ENCODE data around the gene REPIN1. TPM values are rescaled to one million over a fixed set of nuclear protein-coding genes. Genes with fewer than 3 reads are reported as not detected.

The REPIN1 gene
- polyA plus RNA-seq, 1 of the 3 experiments (the other 2 are of a cell fraction), result 91.6 TPM

DNA sequence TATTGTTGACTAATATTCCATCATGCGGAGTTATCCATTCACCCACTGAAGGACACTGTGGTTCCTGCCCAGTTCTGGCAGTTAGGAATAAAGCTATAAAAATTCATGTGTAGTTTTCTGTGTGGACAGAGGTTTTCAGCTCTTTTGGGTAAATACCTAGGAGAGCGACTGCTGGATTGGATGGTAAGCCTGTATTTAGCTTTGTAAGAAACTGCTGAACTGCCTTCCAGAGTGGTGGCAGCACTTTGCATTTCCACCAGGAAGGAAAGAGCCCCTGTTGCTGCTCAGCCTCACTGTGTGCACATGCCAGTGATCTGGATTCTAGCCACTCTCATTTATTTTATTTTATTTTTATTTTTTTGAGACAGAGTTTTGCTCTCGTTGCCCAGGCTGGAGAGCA is 24.7 kb downstream of the REPIN1 start:
- Histone ChIP-seq H3K27me3 (ENCODE audit: insufficient read depth) (no peaks in the 10 kb centered on the region), H3K9ac (no peak overlapping the region), H3F3A (replicated peaks; ENCODE audit: insufficient read depth) (peaks cover 13% of the 10 kb centered on the region), H4K20me1 (ENCODE audit: insufficient read depth) (no peaks in the 10 kb centered on the region; the same call in 1 of the 2 replicates), H3K9me3 (no peaks in the 10 kb centered on the region), H3K79me2 (ENCODE audit: insufficient read depth) (no peaks in the 10 kb centered on the region; the same call in 1 of the 2 replicates), H3K4me3 (ENCODE audit: low read depth in 2 of 2, low read length in 1 of 2) (no peak overlapping the region), H3K36me3 (replicated peaks in 1 of 2; ENCODE audit: control insufficient read depth in 1 of 2, insufficient read depth in 2 of 2, low read length in 1 of 2) (peaks cover 7 to 13% of the 10 kb centered on the region in 2 experiments), H3K9me2 (no peaks in the 10 kb centered on the region), H3K27ac (ENCODE audit: low read depth in 2 of 2, low read length in 1 of 2) (no peak overlapping the region), H3K4me1 (ENCODE audit: control insufficient read depth in 1 of 2, insufficient read depth in 2 of 2, low read depth in 1 of 2, low read length in 1 of 2) (peaks cover 0 to 5% of the 10 kb centered on the region in 2 experiments; a peak in 1 of 4 replicates), H2AFZ (ENCODE audit: low read depth) (no peak overlapping the region), H3K4me2 (no peak overlapping the region)
- ChIA-PET CTCF (interaction anchor here (1.0 to 1.1 kb wide), 2 partner anchors 11 to 27 kb away, joined by 3 to 4 read pairs; no protein-coding TSS in a partner anchor), POLR2A (no interaction called here)
- WGBS (ENCODE audit: low lambda C conversion rate), result 98% methylated on average over 3 of the region's 3 CpGs
- no peak for DNase-seq
- TF ChIP-seq, protein P1, sequence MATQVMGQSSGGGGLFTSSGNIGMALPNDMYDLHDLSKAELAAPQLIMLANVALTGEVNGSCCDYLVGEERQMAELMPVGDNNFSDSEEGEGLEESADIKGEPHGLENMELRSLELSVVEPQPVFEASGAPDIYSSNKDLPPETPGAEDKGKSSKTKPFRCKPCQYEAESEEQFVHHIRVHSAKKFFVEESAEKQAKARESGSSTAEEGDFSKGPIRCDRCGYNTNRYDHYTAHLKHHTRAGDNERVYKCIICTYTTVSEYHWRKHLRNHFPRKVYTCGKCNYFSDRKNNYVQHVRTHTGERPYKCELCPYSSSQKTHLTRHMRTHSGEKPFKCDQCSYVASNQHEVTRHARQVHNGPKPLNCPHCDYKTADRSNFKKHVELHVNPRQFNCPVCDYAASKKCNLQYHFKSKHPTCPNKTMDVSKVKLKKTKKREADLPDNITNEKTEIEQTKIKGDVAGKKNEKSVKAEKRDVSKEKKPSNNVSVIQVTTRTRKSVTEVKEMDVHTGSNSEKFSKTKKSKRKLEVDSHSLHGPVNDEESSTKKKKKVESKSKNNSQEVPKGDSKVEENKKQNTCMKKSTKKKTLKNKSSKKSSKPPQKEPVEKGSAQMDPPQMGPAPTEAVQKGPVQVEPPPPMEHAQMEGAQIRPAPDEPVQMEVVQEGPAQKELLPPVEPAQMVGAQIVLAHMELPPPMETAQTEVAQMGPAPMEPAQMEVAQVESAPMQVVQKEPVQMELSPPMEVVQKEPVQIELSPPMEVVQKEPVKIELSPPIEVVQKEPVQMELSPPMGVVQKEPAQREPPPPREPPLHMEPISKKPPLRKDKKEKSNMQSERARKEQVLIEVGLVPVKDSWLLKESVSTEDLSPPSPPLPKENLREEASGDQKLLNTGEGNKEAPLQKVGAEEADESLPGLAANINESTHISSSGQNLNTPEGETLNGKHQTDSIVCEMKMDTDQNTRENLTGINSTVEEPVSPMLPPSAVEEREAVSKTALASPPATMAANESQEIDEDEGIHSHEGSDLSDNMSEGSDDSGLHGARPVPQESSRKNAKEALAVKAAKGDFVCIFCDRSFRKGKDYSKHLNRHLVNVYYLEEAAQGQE (IDR thresholded peaks at IDR 0.05; ENCODE audit: low read depth, low read length), result 0 out of 2 replicates have a peak, but pooled peaks have one; percentile 37
- TF ChIP-seq, protein P2, sequence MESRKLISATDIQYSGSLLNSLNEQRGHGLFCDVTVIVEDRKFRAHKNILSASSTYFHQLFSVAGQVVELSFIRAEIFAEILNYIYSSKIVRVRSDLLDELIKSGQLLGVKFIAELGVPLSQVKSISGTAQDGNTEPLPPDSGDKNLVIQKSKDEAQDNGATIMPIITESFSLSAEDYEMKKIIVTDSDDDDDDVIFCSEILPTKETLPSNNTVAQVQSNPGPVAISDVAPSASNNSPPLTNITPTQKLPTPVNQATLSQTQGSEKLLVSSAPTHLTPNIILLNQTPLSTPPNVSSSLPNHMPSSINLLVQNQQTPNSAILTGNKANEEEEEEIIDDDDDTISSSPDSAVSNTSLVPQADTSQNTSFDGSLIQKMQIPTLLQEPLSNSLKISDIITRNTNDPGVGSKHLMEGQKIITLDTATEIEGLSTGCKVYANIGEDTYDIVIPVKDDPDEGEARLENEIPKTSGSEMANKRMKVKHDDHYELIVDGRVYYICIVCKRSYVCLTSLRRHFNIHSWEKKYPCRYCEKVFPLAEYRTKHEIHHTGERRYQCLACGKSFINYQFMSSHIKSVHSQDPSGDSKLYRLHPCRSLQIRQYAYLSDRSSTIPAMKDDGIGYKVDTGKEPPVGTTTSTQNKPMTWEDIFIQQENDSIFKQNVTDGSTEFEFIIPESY (IDR thresholded peaks at IDR 0.05; ENCODE audit: borderline replicate concordance, low read depth), result no peak
- TF ChIP-seq MXI1 (IDR thresholded peaks at IDR 0.05; ENCODE audit: low read depth, low read length) (no peak), RXRA (IDR thresholded peaks at IDR 0.05; ENCODE audit: borderline replicate concordance, low read depth) (no peak)
- TF ChIP-seq, protein P3, sequence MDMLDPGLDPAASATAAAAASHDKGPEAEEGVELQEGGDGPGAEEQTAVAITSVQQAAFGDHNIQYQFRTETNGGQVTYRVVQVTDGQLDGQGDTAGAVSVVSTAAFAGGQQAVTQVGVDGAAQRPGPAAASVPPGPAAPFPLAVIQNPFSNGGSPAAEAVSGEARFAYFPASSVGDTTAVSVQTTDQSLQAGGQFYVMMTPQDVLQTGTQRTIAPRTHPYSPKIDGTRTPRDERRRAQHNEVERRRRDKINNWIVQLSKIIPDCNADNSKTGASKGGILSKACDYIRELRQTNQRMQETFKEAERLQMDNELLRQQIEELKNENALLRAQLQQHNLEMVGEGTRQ (IDR thresholded peaks at IDR 0.05; ENCODE audit: borderline replicate concordance, low read depth, low read length), result no peak

DNA sequence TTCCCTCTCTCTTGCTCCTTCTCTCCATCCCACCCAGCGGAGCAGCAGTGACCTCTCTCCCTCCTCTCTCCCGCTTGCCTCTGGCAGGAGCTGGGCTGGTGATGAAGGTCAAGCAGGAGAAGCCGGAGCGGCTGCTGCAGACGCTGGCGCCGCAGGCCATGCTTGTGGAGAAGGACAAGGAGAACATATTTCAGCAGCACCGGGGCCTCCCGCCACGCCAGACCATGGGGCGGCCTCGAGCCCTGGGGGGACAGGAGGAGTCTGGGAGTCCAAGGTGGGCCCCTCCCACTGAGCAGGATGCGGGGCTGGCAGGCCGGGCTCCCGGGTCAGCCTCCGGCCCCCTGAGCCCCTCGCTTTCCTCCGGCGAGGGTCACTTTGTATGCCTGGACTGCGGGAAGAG is 27.8 kb downstream of the REPIN1 start:
- H3K4me3 ChIP-seq (ENCODE audit: low read depth in 2 of 2, low read length in 1 of 2), result no peak overlapping the region
- no peaks in the 10 kb centered on the region for H3K9me3 ChIP-seq
- no peak overlapping the region for H3K9ac ChIP-seq
- H3K4me1 ChIP-seq (ENCODE audit: control insufficient read depth in 1 of 2, insufficient read depth in 2 of 2, low read depth in 1 of 2, low read length in 1 of 2), result peaks cover 15 to 20% of the 10 kb centered on the region in 2 experiments
- TF ChIP-seq FOSL2 (IDR thresholded peaks at IDR 0.05; ENCODE audit: borderline replicate concordance, low read depth), result no peak
- no peaks in the 10 kb centered on the region; the same call in 1 of the 2 replicates for H4K20me1 ChIP-seq (ENCODE audit: insufficient read depth)
- no peak overlapping the region for H2AFZ ChIP-seq (ENCODE audit: low read depth)
- H3K4me2 ChIP-seq, result no peak overlapping the region
- H3F3A ChIP-seq (replicated peaks; ENCODE audit: insufficient read depth), result peaks cover 22% of the 10 kb centered on the region
- no peak for DNase-seq
- WGBS (ENCODE audit: low lambda C conversion rate), result 93% methylated on average over 20 of the region's 20 CpGs
- CTCF ChIA-PET, result interaction anchor here (1.2 kb wide), 1 partner anchor 12 kb away, joined by 3 read pairs; no protein-coding TSS in a partner anchor
- no peaks in the 10 kb centered on the region; the same call in 1 of the 2 replicates for H3K79me2 ChIP-seq (ENCODE audit: insufficient read depth)
- no peaks in the 10 kb centered on the region for H3K27me3 ChIP-seq (ENCODE audit: insufficient read depth)
- peaks cover 0 to 17% of the 10 kb centered on the region in 2 experiments for H3K36me3 ChIP-seq (replicated peaks in 1 of 2; ENCODE audit: control insufficient read depth in 1 of 2, insufficient read depth in 2 of 2, low read length in 1 of 2)
- POLR2A ChIA-PET, result interaction anchor here (0.9 kb wide), 1 partner anchor 11 kb away, joined by 3 read pairs; no protein-coding TSS in a partner anchor
- H3K9me2 ChIP-seq, result no peaks in the 10 kb centered on the region
- H3K27ac ChIP-seq (ENCODE audit: low read depth in 2 of 2, low read length in 1 of 2), result no peak overlapping the region
